Motor neuron (in vitro differentiated cells): ENCODE results near the gene PRAMEF20. TPM values are rescaled to one million over a fixed set of nuclear protein-coding genes. Genes with fewer than 3 reads are reported as not detected.

Experiments
- total RNA-seq, 8 experiments: library from RNA; unstranded; fragments of 300-600 nt; gene quantifications; 2 replicates each; pipeline versions ENCODE4 v1.2.3 to v1.2.4, GENCODE V29; 2022

The PRAMEF20 gene
- total RNA-seq, 8 experiments from 2014 or later: 0.13 to 0.47 TPM; not detected in 6

Other genes starting within 250 kb of the PRAMEF20 start
- gene HNRNPCL4, start 244.8 kb upstream of the PRAMEF20 start, total RNA-seq: under 1 TPM in 1 of 8 experiments, not detected in 7; 0.42 TPM
- gene PRAMEF9, start 238.6 kb upstream of the PRAMEF20 start, total RNA-seq: under 1 TPM in 4 of 8 experiments, not detected in 4; 0.05 to 0.47 (median 0.13) TPM
- gene PRAMEF13, start 209.0 kb upstream of the PRAMEF20 start, total RNA-seq: under 1 TPM in 2 of 8 experiments, not detected in 6; 0.25 to 0.62 TPM
- under 1 TPM in 2 of 8 experiments, not detected in 6; 0.21 to 0.90 TPM for gene PRAMEF18, start 184.3 kb upstream of the PRAMEF20 start, total RNA-seq
- gene PRAMEF5, start 156.3 kb upstream of the PRAMEF20 start, total RNA-seq: not detected
- under 1 TPM in 3 of 8 experiments, not detected in 5; 0.20 to 0.71 (median 0.33) TPM for gene PRAMEF8, start 125.3 kb upstream of the PRAMEF20 start, total RNA-seq
- under 1 TPM in 1 of 8 experiments, not detected in 7; 0.13 TPM for gene PRAMEF33, start 106.9 kb upstream of the PRAMEF20 start, total RNA-seq
- under 1 TPM in 2 of 8 experiments, not detected in 6; 0.13 to 0.19 TPM for gene PRAMEF15, start 94.9 kb upstream of the PRAMEF20 start, total RNA-seq
- 1 to 10 TPM in 1 of 8 experiments, under 1 TPM in 1, not detected in 6; 0.33 to 1.0 TPM for gene PRAMEF14, start 63.3 kb upstream of the PRAMEF20 start, total RNA-seq
- under 1 TPM in 3 of 8 experiments, not detected in 5; 0.13 to 0.20 (median 0.19) TPM for gene PRAMEF19, start 38.5 kb upstream of the PRAMEF20 start, total RNA-seq
- under 1 TPM in 3 of 8 experiments, not detected in 5; 0.18 to 0.38 (median 0.20) TPM for gene PRAMEF17, start 20.8 kb upstream of the PRAMEF20 start, total RNA-seq
- under 1 TPM in 5 of 8 experiments, not detected in 3; 0.05 to 1.00 (median 0.17) TPM for gene LRRC38, start 103.6 kb downstream of the PRAMEF20 start, total RNA-seq
- gene PDPN, start 173.4 kb downstream of the PRAMEF20 start, total RNA-seq: 100 to 1,000 TPM in 1 of 8 experiments, 10 to 100 TPM in 4, 1 to 10 TPM in 2, under 1 TPM in 1; 0.63 to 129 (median 14.8) TPM